Right atrium auricular region (tissue), 2 donors: Measurements from ENCODE around the gene MAN2B2. TPM values are rescaled to one million over a fixed set of nuclear protein-coding genes. Genes with fewer than 3 reads are reported as not detected.
"Not testable (repeated sequence)": the region's sequence is repeated elsewhere in the genome, so short reads cannot be mapped to it uniquely, and the experiment has no call there.

Source experiments
- DNase-seq: peaks from one replicate; pipeline ENCODE4 v3.0.0-alpha.2; 2019; ENCODE audit warnings: low spot score
- H3K27ac ChIP-seq, 2 donors: fragments of 200-600 bp; sonication (generic); 1 replicate in 1 of 2; 2 replicates in 1 of 2; pipeline ENCODE4 v1.5.1; 2016 to 2019
- H3K27me3 ChIP-seq, 2 donors: fragments of 200-600 bp; sonication (generic); one replicate each; pipeline versions ENCODE4 v1.5.1 to v1.6.0; 2017 to 2019
- H3K36me3 ChIP-seq: fragments of 200-600 bp; sonication (generic); one replicate; pipeline ENCODE4 v1.5.1; 2016
- H3K4me1 ChIP-seq, 2 donors: fragments of 200-600 bp; sonication (generic); one replicate each; pipeline versions ENCODE4 v1.5.1 to v1.6.0; 2017 to 2019
- H3K4me3 ChIP-seq, 2 donors: fragments of 200-600 bp; sonication (generic); 1 replicate in 1 of 2; 2 replicates in 1 of 2; pipeline ENCODE4 v1.5.1; 2017 to 2019; ENCODE audit warnings: mild to moderate bottlenecking in 1 of 2, moderate library complexity in 1 of 2
- H3K9me3 ChIP-seq, 2 donors: fragments of 200-600 bp; sonication (generic); one replicate each; pipeline ENCODE4 v1.5.1; 2019
- total RNA-seq, 2 donors: library from RNA; depleted of rRNA; stranded (reverse); fragments of >200 nt; gene quantifications; one replicate each; pipeline ENCODE4 v1.1.0, GENCODE V29; 2016
- TF ChIP-seq, protein P1 (sequence below), 2 donors: fragments of 200-600 bp; sonication (generic); IDR thresholded peaks; one replicate each; pipeline ENCODE4 v1.5.1; 2019; ENCODE audit warnings: antibody characterized with exemption in 2 of 2

The MAN2B2 gene
- total RNA-seq, 2 donors from 2014 or later = 23.7 to 25.5 TPM

DNA sequence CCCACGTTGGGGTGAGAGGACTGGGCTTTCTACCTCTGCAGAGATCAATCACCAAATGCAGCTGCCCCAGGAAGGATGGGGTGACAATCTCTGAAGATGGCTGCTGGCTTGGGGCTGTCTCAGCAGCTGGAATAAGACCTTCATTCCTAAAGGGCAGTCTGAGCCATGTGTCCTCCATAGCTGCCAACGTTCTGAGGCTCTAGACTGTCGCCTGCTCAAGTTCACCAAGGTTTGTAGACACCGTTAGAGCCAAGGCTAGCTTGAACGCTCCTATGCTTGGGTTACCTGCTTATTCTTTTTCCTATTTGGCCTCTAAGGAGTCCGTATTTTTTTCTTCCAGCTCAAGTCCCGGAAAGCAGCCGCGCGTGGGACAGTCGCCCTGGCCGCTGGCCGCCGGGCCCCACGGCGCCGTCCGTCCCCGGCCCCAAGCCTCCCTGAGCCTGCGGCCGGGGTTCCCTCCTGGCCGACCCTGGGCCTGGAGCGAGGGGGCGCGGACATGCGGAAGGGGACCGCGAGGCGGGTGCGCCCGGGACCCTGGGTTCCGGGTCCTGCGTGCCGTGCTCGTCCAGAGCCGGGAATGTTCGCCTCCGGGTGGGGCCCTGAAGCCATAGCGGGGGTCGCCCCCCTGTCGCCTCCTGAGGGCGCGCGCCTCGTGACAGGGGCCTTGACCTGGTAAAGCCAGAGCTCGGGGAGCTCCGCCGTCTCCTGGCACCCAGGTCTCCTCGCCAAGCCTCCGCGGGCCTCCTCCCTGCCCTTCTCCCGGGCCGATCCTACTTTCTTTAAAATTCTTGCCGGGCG, 88.8 kb downstream of the MAN2B2 start:
- TF ChIP-seq, protein P1, sequence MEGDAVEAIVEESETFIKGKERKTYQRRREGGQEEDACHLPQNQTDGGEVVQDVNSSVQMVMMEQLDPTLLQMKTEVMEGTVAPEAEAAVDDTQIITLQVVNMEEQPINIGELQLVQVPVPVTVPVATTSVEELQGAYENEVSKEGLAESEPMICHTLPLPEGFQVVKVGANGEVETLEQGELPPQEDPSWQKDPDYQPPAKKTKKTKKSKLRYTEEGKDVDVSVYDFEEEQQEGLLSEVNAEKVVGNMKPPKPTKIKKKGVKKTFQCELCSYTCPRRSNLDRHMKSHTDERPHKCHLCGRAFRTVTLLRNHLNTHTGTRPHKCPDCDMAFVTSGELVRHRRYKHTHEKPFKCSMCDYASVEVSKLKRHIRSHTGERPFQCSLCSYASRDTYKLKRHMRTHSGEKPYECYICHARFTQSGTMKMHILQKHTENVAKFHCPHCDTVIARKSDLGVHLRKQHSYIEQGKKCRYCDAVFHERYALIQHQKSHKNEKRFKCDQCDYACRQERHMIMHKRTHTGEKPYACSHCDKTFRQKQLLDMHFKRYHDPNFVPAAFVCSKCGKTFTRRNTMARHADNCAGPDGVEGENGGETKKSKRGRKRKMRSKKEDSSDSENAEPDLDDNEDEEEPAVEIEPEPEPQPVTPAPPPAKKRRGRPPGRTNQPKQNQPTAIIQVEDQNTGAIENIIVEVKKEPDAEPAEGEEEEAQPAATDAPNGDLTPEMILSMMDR (IDR thresholded peaks at IDR 0.05) = no peak
- Histone ChIP-seq H3K9me3 (no peaks in the 10 kb centered on the region), H3K4me3 (peak overlapping the region; percentile 17 to 49), H3K4me1 (peaks cover 0 to 21% of the 10 kb centered on the region in 2 donors), H3K27me3 (no peaks in the 10 kb centered on the region), H3K36me3 (no peaks in the 10 kb centered on the region), H3K27ac (no peak overlapping the region)
- no peak for DNase-seq

DNA sequence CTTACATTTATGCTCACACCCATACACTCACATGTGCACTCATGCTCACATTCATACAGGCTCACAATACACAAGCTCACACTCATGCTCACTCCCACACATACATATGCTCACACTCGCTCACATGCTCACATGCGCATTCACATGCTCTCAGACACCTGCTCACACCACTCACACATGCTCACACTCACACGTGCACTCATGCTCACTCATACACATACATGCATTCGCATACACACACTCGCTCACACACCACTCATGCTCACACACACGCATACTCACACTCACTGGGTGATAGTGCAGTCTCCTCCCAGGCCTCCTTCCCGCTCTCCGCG, 90.3 kb downstream of the MAN2B2 start:
- H3K27ac ChIP-seq = no peak overlapping the region
- peaks cover 0 to 13% of the 10 kb centered on the region in 2 donors for H3K4me1 ChIP-seq
- no peaks in the 10 kb centered on the region for H3K27me3 ChIP-seq
- H3K36me3 ChIP-seq = no peaks in the 10 kb centered on the region
- no peak for DNase-seq
- no peak overlapping the region for H3K4me3 ChIP-seq
- TF ChIP-seq, protein P1 (IDR thresholded peaks at IDR 0.05) = no peak
- no peaks in the 10 kb centered on the region for H3K9me3 ChIP-seq

DNA sequence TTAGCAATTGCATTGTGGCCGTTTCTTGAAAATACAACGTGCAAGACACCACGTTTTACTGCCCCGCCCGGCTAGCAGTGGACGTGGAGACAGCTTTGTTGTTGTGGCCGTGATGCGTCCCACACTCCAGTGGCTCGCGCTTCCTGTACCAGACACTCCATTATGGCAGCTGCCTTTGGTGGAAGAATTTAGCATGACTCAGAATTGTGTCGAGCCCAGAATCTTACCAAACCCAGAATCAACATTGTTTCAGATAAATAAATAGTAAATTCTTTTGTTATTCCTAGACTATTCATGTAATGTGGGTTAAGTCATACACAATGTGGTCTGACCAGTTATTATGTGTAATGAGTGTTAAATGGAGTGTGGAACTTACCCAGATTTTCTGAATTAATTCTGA, 93.4 kb downstream of the MAN2B2 start:
- Histone ChIP-seq H3K4me3 (no peak overlapping the region), H3K9me3 (no peaks in the 10 kb centered on the region), H3K27ac (no peak overlapping the region), H3K4me1 (peaks cover 0 to 13% of the 10 kb centered on the region in 2 donors), H3K36me3 (no peaks in the 10 kb centered on the region), H3K27me3 (no peaks in the 10 kb centered on the region)
- DNase-seq = no peak
- TF ChIP-seq, protein P1 (IDR thresholded peaks at IDR 0.05) = no peak

DNA sequence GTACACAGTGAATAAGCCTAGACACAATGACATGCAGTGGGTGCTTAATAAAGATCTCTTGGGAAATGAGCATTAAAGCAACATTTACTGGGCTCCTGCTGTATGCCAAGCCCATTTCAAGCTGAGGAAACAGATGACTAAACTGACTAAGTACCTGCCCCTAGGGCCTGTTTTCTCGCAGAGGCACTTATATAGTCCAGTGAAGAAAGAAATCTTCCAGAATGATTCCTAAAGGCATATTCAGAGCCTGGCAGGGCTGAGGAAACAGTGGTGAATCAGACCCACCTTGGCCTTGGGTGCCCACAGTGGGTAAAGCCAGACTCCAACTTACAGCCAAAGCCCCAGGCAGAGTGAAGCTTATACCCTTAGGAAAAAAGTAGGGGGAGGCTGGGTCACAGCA, 96.7 kb downstream of the MAN2B2 start:
- Histone ChIP-seq H3K4me1 (peaks cover 0 to 23% of the 10 kb centered on the region in 2 donors), H3K36me3 (no peaks in the 10 kb centered on the region), H3K27ac (no peak overlapping the region), H3K4me3 (no peak overlapping the region), H3K9me3 (no peaks in the 10 kb centered on the region), H3K27me3 (no peaks in the 10 kb centered on the region)
- TF ChIP-seq, protein P1 (IDR thresholded peaks at IDR 0.05) = no peak
- no peak for DNase-seq

DNA sequence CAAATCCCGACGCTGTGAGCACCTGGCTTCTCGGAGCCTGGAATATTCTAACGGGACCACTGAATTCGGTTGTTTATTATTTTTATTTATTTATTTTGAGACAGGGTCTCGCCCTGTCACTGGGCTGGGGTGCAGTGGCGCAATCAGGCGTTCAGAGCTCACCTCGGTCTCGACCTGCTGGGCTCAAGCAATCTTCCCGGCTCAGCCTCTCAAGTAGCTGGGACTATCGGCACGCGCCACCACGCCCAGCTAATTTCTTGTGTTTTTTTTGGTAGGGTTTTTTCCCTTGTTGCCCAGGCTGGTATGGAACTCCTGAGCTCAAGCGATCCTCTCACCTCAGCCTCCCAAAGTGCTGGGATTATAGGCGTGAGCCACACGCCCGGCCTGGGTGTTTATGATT, 97.1 kb downstream of the MAN2B2 start:
- Histone ChIP-seq H3K4me1 (peaks cover 0 to 28% of the 10 kb centered on the region in 2 donors), H3K4me3 (no peak overlapping the region), H3K27me3 (no peaks in the 10 kb centered on the region), H3K9me3 (no peaks in the 10 kb centered on the region), H3K36me3 (no peaks in the 10 kb centered on the region), H3K27ac (no peak overlapping the region)
- no peak for DNase-seq
- TF ChIP-seq, protein P1 (IDR thresholded peaks at IDR 0.05) = no peak

DNA sequence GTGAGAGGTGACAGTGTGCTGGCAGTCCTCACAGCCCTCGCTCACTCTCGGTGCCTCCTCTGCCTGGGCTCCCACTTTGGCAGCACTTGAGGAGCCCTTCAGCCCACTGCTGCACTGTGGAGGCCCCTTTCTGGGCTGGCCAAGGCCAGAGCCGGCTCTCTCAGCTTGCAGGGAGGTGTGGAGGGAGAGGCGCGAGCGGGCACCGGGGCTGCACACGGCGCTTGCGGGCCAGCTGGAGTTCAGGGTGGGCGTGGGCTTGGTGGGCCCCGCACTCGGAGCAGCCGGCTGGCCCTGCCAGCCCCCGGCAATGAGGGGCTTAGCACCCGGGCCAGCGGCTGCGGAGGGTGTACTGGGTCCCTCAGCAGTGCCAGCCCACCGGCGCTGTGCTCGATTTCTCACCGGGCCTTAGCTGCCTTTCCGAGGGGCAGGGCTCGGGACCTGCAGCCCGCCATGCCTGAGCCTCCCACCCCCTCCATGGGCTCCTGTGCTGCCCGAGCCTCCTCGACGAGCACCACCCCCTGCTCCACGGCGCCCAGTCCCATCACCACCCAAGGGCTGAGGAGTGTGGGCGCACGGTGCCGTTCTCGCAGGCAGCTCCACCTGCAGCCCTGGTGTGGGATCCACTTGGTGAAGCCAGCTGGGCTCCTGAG, 97.7 kb downstream of the MAN2B2 start:
- H3K4me1 ChIP-seq = peaks cover 0 to 31% of the 10 kb centered on the region in 2 donors
- peak overlapping the region in 1 of 2 donors; percentile 85 for H3K27ac ChIP-seq
- H3K9me3 ChIP-seq, DNase-seq, H3K4me3 ChIP-seq, H3K36me3 ChIP-seq, H3K27me3 ChIP-seq: not testable (repeated sequence)

Other genes with a start within 250 kb of the MAN2B2 start
- 1 to 10 TPM; 4.6 to 5.7 TPM for gene PPP2R2C, start 102.6 kb upstream of the MAN2B2 start, total RNA-seq
- 100 to 1,000 TPM; 170 to 176 TPM for gene MRFAP1, start 65.5 kb downstream of the MAN2B2 start, total RNA-seq
- gene S100P, start 118.7 kb downstream of the MAN2B2 start, total RNA-seq = under 1 TPM in 1 of 2 donors, not detected in 1; 0.35 TPM
- gene MRFAP1L1, start 134.7 kb downstream of the MAN2B2 start, total RNA-seq = 10 to 100 TPM; 58.2 to 65.3 TPM
- 10 to 100 TPM in 1 of 2 donors, 1 to 10 TPM in 1; 8.4 to 17.4 TPM for gene BLOC1S4, start 141.0 kb downstream of the MAN2B2 start, total RNA-seq
- 10 to 100 TPM; 47.5 to 69.4 TPM for gene KIAA0232, start 207.5 kb downstream of the MAN2B2 start, total RNA-seq